Inflammatory macrophage treated with lipopolysaccharide for 1 hour (primary cell): ENCODE measurements around the gene ACAD10.
A peak's percentile ranks its signal among the peaks of the same experiment; 100 is the strongest.
"Not testable (repeated sequence)": the region's sequence is repeated elsewhere in the genome, so short reads cannot be mapped to it uniquely, and the experiment has no call there.

Experiments used
- DNase-seq, 2 donors: peaks; one replicate each; pipeline ENCODE4 v3.0.0-alpha.2; 2020 to 2022

ACAD10 gene

GRCh38 chr12:111685811-111686573 is at the start of gene ACAD10, which contains the start of gene BRAP:
Gene ACAD10, plus strand, starts transcription at chr12:111686053. Its CDS starts 6,657 bp downstream, at chr12:111692710.
Gene BRAP, minus strand, starts transcription at chr12:111685956. Its CDS starts 164 bp downstream, at chr12:111685792.
- peak; percentile 93 to 97 for DNase-seq

GRCh38 chr12:111636209-111636945 is 49.5 kb upstream of the ACAD10 start:
- DNase-seq, result no peak

- no peak for DNase-seq
These were observed 47.3 kb upstream of the ACAD10 start for GRCh38 chr12:111638556-111638955.

- DNase-seq, result no peak
These were observed 45.3 kb upstream of the ACAD10 start for GRCh38 chr12:111640506-111640905.

- no peak for DNase-seq
These were observed 43.0 kb upstream of the ACAD10 start for GRCh38 chr12:111642681-111643426.

- no peak for DNase-seq
These were observed 42.4 kb upstream of the ACAD10 start for GRCh38 chr12:111643427-111643826.

- DNase-seq, result no peak
These were observed 40.4 kb upstream of the ACAD10 start for GRCh38 chr12:111645433-111645832.

GRCh38 chr12:111650912-111651311 is 34.9 kb upstream of the ACAD10 start:
- DNase-seq, result peak; percentile 46 to 50

- DNase-seq, result not testable (repeated sequence)
These were observed 33.3 kb upstream of the ACAD10 start for GRCh38 chr12:111652530-111652929.

GRCh38 chr12:111653596-111653995 is 32.3 kb upstream of the ACAD10 start:
- no peak for DNase-seq

GRCh38 chr12:111655356-111655755 is 30.5 kb upstream of the ACAD10 start:
- no peak for DNase-seq

GRCh38 chr12:111656016-111656415 is 29.8 kb upstream of the ACAD10 start:
- DNase-seq, result no peak

GRCh38 chr12:111664499-111664898 is 21.4 kb upstream of the ACAD10 start:
- no peak for DNase-seq

- no peak for DNase-seq
These were observed 20.6 kb upstream of the ACAD10 start for GRCh38 chr12:111664961-111665865.

GRCh38 chr12:111672822-111673381 is 13.0 kb upstream of the ACAD10 start:
- no peak for DNase-seq

GRCh38 chr12:111673503-111673902 is 12.3 kb upstream of the ACAD10 start:
- DNase-seq, result peak in 1 of 2 donors; percentile 6

- no peak for DNase-seq
These were observed 8.7 kb upstream of the ACAD10 start for GRCh38 chr12:111677186-111677585.

- not testable (repeated sequence) for DNase-seq
These were observed 1.2 kb upstream of the ACAD10 start for GRCh38 chr12:111684485-111685198.

- DNase-seq, result peak in 1 of 2 donors; percentile 23
These were observed 487 bp upstream of the ACAD10 start for GRCh38 chr12:111685322-111685810.

GRCh38 chr12:111686574-111687105 is 787 bp downstream of the ACAD10 start:
- no peak for DNase-seq

- no peak for DNase-seq
These were observed 1.4 kb downstream of the ACAD10 start for GRCh38 chr12:111687255-111687654.
